M059J (cell line): Measurements from ENCODE around the gene PRKRA. TPM values are rescaled to one million over a fixed set of nuclear protein-coding genes. Genes with fewer than 3 reads are reported as not detected.

ENCODE experiments used
- total RNA-seq: library from RNA; depleted of rRNA; stranded (reverse); fragments of >200 nt; shearing (Covaris generic); gene quantifications from 2 replicates; pipeline ENCODE4 v1.2.3, GENCODE V29; 2014; rRNA removed

Gene PRKRA
- total RNA-seq, 1 experiment from 2014 or later, result 53.7 TPM

Other genes starting within 250 kb of the PRKRA start
- not detected in 2 replicates for gene PJVK, start 203 bp upstream of the PRKRA start, total RNA-seq
- 35.4 and 49.4 TPM in 2 replicates for gene FKBP7, start 27.4 kb upstream of the PRKRA start, total RNA-seq
- gene PLEKHA3, start 29.3 kb upstream of the PRKRA start, total RNA-seq, result 7.6 and 17.0 TPM in 2 replicates